HL-60 (cell line): ENCODE data around the gene ORC4.

Source experiments
- DNase-seq, 2 experiments: peaks; one replicate each; pipeline ENCODE4 v3.0.0-alpha.2; 2010 to 2020; ENCODE audit warnings: low read depth in 1 of 2, low spot score in 1 of 2
- H3K27ac ChIP-seq: fragments of 250-450 bp; sonication (Bioruptor Pico); replicated peaks from 2 replicates; pipeline ENCODE4 v1.5.1; 2020; ENCODE audit warnings: mild to moderate bottlenecking, moderate library complexity
- H3K27me3 ChIP-seq: fragments of 250-450 bp; sonication (Bioruptor Pico); 2 replicates; pipeline ENCODE4 v1.5.1; 2021; ENCODE audit warnings: mild to moderate bottlenecking, moderate library complexity; ENCODE audit not compliant: insufficient read depth, poor library complexity, severe bottlenecking
- H3K4me3 ChIP-seq: replicated peaks from 2 replicates; pipeline ENCODE4 v1.5.1; 2011; ENCODE audit warnings: mild to moderate bottlenecking, control low read depth, low read length; ENCODE audit not compliant: insufficient read depth
- GABPA ChIP-seq: IDR thresholded peaks from 2 replicates; pipeline ENCODE4 v1.6.1; 2012; ENCODE audit warnings: low read depth
- POLR2AphosphoS5 ChIP-seq: IDR thresholded peaks from 2 replicates; pipeline ENCODE4 v1.6.1; 2012; ENCODE audit warnings: low read depth
- SPI1 ChIP-seq: IDR thresholded peaks from 2 replicates; pipeline ENCODE4 v1.6.1; 2012; ENCODE audit warnings: low read depth, mild to moderate bottlenecking, borderline replicate concordance
- TF ChIP-seq, protein P1 (sequence below): IDR thresholded peaks from 2 replicates; pipeline ENCODE4 v1.6.1; 2012; ENCODE audit warnings: low read depth; ENCODE audit not compliant: insufficient replicate concordance
- TF ChIP-seq, protein P2 (sequence below): IDR thresholded peaks from one replicate; pipeline ENCODE4 v1.5.1; 2011; ENCODE audit warnings: low read length, control low read depth, inconsistent platforms; ENCODE audit not compliant: insufficient read depth

ORC4 gene

DNA sequence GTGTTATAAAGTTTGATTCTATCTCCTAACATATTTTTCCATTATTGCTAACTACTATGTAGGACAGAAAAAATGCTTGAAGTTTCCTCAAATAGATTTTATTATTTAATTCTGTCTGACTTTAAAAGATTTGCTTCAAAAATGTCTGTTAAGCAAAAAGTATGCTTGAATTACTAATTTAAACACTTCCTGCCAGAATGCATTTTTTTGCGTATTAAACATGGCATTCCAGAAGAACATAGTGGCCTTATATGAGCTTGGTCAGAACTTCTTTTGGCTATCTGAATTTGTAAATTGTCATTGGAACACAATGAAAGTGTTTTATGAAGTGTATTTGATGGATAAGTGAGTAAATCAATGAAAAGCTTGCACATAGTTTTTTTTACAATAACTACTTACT, 38.1 kb upstream of the ORC4 start:
- DNase-seq, result no peak
- no peak overlapping the region for H3K4me3 ChIP-seq
- no peaks in the 10 kb centered on the region for H3K27me3 ChIP-seq
- H3K27ac ChIP-seq, result no peak overlapping the region
- TF ChIP-seq GABPA, result no peak
- no peak for TF ChIP-seq SPI1
- no peak for TF ChIP-seq POLR2AphosphoS5
- TF ChIP-seq, protein P1, sequence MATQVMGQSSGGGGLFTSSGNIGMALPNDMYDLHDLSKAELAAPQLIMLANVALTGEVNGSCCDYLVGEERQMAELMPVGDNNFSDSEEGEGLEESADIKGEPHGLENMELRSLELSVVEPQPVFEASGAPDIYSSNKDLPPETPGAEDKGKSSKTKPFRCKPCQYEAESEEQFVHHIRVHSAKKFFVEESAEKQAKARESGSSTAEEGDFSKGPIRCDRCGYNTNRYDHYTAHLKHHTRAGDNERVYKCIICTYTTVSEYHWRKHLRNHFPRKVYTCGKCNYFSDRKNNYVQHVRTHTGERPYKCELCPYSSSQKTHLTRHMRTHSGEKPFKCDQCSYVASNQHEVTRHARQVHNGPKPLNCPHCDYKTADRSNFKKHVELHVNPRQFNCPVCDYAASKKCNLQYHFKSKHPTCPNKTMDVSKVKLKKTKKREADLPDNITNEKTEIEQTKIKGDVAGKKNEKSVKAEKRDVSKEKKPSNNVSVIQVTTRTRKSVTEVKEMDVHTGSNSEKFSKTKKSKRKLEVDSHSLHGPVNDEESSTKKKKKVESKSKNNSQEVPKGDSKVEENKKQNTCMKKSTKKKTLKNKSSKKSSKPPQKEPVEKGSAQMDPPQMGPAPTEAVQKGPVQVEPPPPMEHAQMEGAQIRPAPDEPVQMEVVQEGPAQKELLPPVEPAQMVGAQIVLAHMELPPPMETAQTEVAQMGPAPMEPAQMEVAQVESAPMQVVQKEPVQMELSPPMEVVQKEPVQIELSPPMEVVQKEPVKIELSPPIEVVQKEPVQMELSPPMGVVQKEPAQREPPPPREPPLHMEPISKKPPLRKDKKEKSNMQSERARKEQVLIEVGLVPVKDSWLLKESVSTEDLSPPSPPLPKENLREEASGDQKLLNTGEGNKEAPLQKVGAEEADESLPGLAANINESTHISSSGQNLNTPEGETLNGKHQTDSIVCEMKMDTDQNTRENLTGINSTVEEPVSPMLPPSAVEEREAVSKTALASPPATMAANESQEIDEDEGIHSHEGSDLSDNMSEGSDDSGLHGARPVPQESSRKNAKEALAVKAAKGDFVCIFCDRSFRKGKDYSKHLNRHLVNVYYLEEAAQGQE, result no peak
- TF ChIP-seq, protein P2, sequence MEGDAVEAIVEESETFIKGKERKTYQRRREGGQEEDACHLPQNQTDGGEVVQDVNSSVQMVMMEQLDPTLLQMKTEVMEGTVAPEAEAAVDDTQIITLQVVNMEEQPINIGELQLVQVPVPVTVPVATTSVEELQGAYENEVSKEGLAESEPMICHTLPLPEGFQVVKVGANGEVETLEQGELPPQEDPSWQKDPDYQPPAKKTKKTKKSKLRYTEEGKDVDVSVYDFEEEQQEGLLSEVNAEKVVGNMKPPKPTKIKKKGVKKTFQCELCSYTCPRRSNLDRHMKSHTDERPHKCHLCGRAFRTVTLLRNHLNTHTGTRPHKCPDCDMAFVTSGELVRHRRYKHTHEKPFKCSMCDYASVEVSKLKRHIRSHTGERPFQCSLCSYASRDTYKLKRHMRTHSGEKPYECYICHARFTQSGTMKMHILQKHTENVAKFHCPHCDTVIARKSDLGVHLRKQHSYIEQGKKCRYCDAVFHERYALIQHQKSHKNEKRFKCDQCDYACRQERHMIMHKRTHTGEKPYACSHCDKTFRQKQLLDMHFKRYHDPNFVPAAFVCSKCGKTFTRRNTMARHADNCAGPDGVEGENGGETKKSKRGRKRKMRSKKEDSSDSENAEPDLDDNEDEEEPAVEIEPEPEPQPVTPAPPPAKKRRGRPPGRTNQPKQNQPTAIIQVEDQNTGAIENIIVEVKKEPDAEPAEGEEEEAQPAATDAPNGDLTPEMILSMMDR, result no peak

DNA sequence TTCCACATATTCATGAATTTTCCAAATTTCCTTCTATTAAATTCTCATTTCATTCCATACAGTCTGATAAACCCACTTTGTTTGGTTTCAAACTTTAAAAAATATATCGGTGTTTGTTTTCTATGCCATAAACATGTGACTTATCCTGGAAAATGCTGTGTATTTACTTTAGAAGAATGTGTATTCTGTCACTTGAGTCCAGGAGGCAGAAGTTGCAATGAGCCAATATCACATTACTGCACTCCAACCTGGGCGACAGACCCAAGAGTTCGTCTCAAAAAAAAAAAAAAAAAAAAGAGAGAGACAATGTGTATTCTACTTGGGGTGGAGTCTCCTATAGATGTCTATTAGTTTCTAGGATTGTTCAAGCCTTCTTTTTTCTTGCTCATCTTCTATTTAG, 32.1 kb upstream of the ORC4 start:
- no peak for DNase-seq
- TF ChIP-seq, protein P2, result no peak
- no peak for TF ChIP-seq GABPA
- TF ChIP-seq, protein P1, result no peak
- Histone ChIP-seq H3K27me3 (no peaks in the 10 kb centered on the region), H3K27ac (no peak overlapping the region), H3K4me3 (no peak overlapping the region)

DNA sequence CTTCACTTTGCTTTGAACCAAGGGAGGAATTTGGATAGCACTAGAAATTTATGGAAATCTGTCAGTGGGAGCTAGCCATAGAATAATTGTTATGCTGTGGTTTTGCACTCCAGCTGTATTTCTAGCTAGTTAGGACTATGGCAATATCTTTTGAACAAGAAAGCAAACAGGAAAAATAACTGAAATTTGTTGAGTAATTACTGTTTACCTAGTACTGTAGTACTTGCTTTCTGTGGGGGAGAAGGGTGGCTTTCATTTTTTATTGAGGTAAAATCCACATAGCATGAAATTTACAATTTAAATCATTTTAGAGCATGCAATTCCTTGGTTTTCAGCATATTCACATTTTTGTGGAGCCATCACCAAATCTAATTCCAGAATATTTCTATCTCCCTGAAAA, 28.7 kb upstream of the ORC4 start:
- Histone ChIP-seq H3K4me3 (no peak overlapping the region), H3K27me3 (no peaks in the 10 kb centered on the region), H3K27ac (no peak overlapping the region)
- DNase-seq, result no peak
- TF ChIP-seq, protein P1, result no peak
- TF ChIP-seq GABPA, result no peak
